GM18870 (cell line): ENCODE data around the gene FARP1.

Experiments used
- ATAC-seq: cut with Tn5 transposase; IDR thresholded peaks from one replicate; pipeline ENCODE4 v1.9.1; 2021; ENCODE audit warnings: moderate library complexity; ENCODE audit not compliant: unreplicated experiment

The FARP1 gene

DNA sequence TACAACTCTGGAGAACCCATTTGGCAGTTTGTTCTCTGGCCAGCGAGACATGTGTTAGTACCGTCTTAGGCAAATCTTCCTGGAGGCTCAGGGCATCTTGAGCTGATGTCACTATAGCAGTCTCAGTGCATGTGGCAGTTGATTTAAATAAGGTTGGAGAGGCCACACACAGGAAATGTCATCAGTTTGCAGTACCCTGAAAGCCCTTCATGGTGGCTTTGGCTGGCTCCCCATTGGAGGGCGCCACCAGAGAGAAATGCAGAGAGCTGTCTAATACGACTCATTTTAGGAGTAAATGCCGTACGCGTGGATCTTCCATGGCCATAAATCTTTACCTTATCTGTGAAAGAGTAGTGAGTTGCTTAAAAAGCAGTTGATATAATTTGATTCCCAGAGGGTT is 270.9 kb downstream of the FARP1 start:
- no peak for ATAC-seq

GRCh38 chr13:98415326-98416070 is 272.6 kb downstream of the FARP1 start:
- no peak for ATAC-seq

GRCh38 chr13:98416408-98416807 is 273.5 kb downstream of the FARP1 start:
- no peak for ATAC-seq

- no peak for ATAC-seq
Measured at GRCh38 chr13:98419786-98420553, 277.1 kb downstream of the FARP1 start.

DNA sequence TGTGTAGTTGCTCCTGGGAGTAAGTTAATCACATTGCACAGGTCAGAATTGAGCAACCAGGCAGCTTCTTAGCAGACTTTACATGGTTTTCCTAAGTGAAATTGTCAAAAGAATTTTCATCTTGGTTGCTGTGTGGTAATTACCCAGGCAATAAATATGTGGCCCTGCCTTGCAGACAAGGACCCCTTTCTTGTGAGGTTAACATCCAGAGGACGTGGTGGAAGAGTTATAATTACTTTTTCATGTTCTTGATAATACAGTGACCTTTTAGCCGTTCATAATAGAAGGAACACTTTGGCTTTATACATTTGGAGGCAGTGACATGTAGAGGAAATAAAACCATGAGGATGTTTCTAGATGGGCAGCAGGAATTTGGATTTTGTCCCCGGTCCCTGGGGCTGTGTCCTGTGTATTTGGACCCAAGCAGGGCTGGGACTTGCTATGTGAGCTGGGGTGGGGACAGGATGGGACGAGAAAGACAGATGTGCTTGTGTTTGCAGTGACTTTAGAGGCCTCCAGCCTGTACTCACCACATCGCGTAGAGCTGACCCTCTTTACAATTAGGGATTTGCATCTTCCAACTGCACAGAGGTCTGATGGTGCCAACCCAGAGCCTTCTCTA is 277.8 kb downstream of the FARP1 start:
- no peak for ATAC-seq

- ATAC-seq = no peak
Measured at GRCh38 chr13:98422046-98422445, 279.2 kb downstream of the FARP1 start.

DNA sequence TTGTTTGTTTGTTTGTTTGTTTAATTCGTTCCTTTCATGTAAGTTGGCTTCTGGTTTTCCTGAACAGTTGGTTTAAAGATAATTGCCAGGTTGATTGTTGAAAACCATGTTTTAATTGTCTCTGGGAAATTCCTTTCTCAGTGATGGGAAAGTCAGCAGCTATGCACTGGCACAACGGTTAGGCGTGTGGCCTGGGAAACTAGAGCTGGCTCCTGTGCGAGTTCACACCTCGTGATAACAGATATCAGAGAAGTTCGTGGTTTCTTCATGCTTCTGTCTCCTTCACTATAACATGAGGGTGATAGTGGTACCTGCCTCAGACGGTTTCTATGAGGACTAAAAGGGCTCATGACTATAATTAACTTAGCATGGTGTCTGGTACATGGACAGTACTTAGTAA is 280.5 kb downstream of the FARP1 start:
- ATAC-seq = no peak

GRCh38 chr13:98427331-98427995 is 284.6 kb downstream of the FARP1 start:
- no peak for ATAC-seq

DNA sequence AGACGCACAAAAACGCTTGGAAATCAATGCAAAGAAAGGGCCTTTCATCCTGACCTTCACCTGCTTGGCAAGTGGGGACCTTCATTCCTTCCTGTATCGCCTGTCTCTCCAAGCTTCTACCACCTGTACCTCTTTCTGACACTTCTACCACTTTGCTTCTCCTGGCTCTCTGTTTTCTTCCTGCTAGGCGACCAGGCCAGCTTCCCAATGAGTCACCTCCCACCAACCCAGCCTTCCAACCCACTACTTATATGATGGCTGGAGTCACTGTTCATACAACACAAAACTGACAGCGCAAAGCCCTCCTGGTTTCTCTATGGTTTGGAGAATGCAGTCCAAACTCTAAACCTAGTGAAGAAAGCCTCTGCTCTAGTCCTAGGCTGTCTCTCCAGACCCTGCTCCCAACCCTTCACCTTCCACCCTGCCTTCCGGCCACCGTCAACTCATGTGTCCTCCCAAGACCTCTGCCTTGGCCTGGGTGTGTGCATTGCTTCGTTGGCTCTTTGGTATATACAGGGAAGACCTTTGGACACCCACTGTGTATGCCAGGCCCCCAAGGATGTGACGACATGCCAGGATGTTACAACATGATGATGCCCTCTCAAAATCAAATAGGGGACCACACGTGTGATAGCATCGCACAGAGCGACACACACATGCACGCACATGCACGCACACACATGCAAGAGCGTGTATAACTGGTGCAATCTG is 285.5 kb downstream of the FARP1 start:
- ATAC-seq = no peak

GRCh38 chr13:98429081-98429480 is 286.2 kb downstream of the FARP1 start:
- ATAC-seq = no peak

GRCh38 chr13:98429531-98429930 is 286.6 kb downstream of the FARP1 start:
- ATAC-seq = no peak

GRCh38 chr13:98429977-98430736 is 287.3 kb downstream of the FARP1 start:
- ATAC-seq = no peak

DNA sequence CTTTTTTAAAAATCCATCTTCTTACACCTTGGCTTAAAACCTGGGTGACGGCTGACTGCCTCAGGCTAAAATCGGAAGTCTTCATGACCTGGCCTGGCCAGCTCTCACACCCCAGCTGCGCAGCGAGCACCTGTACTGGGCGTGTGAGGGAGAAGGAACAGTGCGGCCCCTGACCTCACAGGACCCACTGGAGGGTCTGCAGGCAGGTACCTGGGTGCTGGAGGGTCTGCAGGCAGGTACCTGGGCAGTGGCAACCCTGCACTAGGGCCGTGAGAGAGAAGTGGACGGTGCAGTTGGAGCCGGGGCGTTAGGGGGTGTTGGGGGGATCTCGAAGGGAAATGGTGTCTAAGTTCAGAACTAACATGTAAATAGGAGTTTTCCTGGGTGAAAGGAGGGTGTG is 289.7 kb downstream of the FARP1 start:
- no peak for ATAC-seq

DNA sequence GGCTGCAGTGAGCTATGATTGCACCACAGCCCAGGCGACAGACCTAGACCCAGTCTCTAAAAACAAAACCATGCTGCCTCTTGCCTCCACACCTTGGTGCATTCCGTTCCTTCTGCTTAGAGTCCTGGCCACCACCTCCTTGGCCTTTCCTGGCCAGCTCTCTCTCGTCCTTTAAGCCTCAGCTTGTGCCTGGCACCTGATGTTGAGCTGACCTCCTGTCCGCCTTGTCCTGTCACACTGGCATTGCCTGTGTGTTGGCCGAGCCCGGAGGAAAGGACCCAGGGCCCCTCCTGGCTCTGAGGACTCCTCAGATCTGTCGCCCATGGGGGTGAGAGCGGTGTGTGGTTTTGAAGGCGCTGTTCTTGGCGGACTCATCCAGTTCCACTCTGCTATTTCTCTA is 290.8 kb downstream of the FARP1 start:
- no peak for ATAC-seq

DNA sequence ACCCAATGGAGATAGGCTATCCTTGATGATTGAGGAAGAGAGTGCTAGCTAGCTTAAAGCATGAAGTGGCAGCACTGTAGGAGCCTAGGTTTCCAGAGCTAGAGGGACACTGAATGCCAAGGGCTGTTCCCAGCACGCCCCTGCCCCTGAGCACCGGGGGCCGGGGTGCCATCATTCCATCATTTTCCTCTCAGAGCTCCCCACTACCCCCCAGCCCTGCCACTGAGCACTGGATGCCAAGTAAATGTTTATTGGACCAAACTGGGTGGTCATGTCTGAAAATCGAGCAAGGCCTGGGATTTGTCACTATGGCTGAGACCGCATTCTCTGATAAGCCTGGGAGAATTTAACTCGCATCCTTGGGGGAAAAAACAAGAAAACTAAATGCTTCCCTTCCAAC is 291.2 kb downstream of the FARP1 start:
- no peak for ATAC-seq

- no peak for ATAC-seq
Measured at GRCh38 chr13:98435376-98435775, 292.5 kb downstream of the FARP1 start.

GRCh38 chr13:98436233-98436910 is 293.5 kb downstream of the FARP1 start:
- ATAC-seq = no peak

GRCh38 chr13:98438246-98439125 is 295.6 kb downstream of the FARP1 start:
- no peak for ATAC-seq
